GM21526 (cell line): Measurements from ENCODE around the gene EPDR1.
A peak's percentile ranks its signal among the peaks of the same experiment; 100 is the strongest.

ENCODE experiments used
- ATAC-seq: cut with Tn5 transposase; IDR thresholded peaks from one replicate; pipeline ENCODE4 v1.9.1; 2021; ENCODE audit warnings: moderate library complexity; ENCODE audit not compliant: unreplicated experiment, low FRiP score

The EPDR1 gene

DNA sequence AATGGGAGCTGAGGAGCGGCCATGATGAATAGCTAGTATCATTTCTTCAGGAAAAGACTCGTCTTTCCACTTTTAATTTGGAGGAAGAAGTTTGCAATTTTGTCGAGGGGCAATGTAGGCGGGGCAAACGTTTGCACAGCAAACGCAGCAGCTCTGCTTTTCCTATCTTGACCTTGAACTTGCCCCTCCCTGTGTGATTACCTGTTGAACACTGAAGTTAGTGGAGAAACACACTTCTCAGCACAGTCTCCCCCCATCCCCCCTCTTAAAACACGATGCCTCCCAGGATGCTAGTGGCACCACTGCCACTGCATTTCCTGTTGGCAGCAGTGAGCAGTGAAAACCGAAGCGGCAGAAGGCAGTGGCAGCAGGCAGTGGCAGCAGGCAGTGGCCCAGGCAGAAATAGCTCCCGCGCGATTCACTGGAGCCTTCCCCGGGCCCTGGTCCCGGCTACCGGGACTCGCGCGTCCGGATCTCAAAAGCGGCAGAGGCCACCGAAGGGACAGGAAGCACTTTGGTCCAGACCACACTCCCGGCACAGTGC, at the start of gene EPDR1:
EPDR1 (plus strand) TSS at position 336 of the 544 bp plus-strand sequence. CDS start 300 bp downstream, outside the sequence.
- peak; percentile 43 for ATAC-seq

- no peak for ATAC-seq
These were observed 38.4 kb upstream of the EPDR1 start for GRCh38 chr7:37882086-37882485.

- no peak for ATAC-seq
These were observed 27.1 kb upstream of the EPDR1 start for GRCh38 chr7:37893359-37893758.

GRCh38 chr7:37894671-37895070, 25.8 kb upstream of the EPDR1 start:
- no peak for ATAC-seq

GRCh38 chr7:37899712-37900247, 20.7 kb upstream of the EPDR1 start:
- no peak for ATAC-seq

DNA sequence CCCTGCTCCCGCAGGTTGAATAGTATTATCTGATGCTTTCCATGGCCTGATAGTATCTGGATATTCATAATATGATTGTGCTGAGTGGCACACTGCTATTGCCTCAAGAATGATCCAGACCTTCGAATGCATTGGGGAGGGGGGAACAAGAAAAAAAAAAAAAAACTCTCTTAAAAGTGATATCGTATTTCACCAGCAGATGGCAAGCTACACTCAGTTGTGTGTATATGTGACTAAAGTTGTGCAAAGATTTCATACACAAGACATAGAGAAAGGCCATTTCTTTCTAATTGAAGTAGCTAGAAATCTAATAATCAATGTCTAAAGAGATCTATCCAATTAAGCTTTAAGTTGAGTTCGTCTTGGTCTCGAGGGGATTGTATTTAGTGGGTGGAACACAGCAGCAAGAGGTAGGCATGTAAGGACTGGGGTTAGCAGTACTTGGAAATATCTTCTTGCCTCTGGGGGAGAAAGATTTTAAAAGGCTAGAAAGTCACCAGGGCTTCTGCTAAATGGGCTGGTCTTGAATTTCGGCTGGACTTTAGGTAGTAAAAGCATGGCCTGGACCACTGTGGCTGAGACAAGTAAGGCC, 19.1 kb upstream of the EPDR1 start:
- ATAC-seq, result no peak

GRCh38 chr7:37901890-37902524, 18.4 kb upstream of the EPDR1 start:
- no peak for ATAC-seq

- ATAC-seq, result no peak
These were observed 12.1 kb upstream of the EPDR1 start for GRCh38 chr7:37908221-37908788.

GRCh38 chr7:37912756-37913155, 7.7 kb upstream of the EPDR1 start:
- no peak for ATAC-seq

DNA sequence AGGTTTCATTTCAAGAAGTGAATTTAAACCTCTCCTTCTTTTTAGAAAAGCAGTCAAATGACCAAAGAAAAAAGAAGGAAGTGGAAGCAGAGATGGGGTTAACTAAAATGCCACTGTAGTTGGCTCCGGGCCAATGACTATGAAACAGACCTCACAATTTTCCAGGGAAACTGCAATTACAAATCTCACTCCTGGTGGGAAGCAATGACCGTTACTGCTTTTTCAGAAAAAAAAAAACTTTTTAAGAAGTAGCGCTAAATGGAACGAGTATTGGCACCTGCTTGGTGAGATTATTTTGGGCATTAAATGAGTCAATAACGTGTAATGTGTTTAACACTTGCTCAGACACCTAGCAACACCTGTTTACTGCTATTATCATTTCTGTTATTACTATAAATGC, 5.0 kb upstream of the EPDR1 start:
- ATAC-seq, result no peak

DNA sequence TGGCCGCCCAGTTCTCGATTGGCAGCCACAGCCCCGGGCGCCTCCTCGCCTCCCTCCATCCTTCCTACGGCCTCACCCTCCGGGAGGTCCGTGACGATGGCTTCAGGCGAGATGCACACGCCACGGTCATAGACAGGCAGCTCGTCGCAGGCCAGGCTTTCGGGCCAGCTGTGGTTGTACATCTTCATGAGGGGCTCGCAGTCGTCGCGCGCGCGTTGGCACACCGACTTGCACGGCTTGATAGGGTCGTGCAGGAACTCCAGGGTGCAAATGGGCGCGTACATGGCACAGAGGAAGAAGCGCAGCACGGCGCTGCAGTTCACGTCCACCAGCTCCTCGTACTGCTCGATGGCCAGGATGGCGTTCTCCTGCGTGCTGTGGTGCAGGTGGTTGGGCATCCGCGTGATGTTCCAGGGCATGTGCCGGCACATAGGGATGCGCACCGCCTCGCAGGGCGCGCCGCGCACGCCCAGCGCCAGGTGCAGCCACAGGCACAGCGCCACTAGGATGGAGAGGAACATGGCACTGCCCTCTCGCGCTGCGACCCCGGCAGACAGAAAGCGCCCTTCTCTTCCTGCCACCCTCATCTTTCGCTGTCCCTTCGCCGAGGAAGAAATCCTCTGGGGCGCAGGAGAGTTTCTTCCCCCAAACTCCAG, 4.3 kb upstream of the EPDR1 start:
- ATAC-seq, result no peak

DNA sequence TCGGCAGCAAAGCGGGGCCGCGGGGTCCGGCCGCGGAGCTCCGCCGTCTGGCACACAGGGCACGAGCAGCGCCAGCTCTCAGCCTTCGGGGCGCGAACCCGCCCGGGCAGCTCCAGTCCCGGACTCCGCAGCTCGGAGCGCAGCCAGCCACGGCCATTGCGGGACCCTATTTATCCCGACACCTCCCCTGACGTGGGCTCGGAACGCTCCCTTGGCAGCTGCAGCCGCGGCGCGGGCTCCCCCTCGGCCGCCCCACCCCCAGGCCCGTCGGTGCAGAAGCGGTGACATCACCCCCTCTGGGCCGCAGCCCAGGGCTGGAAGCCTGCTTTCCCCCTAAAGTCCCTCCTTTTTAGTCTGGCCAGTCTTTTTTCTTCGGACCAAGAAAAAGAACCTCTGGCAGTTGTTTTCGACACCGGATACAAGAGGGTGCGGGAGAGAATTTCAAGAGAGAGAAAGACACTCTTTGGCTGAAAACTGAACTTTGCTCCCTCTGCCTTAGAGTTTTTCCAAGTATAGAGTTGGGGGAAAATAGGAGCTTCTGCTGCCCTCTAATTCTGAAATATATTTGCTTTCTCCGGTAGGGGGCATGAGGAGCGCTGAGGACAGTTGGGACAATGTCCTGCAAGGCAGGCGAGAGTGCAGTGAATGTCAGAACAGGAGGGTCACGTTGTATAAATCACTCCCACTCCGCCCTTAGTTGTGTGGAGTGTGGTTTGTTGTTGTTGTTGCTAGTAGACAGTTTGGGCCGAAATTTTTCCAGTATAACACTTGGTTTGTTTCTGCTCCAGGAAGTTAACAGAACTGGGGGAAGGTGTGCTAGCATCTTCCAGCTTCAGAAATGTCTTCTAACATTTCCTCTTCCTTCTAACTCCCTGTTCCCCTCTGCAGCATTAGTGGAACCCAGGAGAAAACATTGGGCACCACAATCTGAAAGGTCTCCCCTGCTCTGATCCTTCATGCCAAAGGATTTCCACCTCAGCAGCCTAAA, 3.5 kb upstream of the EPDR1 start, which contains the start of gene SFRP4:
SFRP4 (minus strand) TSS at position 145 of the 988 bp plus-strand sequence. CDS start 280 bp downstream, outside the sequence.
- peak; percentile 49 for ATAC-seq

DNA sequence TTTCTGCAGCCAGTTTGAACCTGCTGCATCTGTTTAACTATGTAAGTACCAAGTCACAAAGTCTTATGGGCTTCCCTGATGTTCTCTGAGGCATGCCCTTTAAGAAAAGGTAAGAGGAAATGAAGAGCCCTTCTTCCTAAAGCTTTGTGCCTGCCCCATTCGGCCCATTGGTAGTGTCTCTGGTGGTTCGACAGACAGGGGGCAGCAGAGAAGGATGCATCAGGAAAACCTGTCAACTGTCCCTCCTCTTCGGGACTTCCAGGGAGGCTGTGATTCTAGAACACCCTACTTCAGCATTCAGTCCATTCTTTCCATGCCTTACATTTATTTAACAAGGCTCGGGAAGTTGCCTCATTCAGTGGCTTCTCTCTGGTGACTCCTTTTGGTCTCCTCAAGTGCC, 1.9 kb upstream of the EPDR1 start:
- no peak for ATAC-seq

DNA sequence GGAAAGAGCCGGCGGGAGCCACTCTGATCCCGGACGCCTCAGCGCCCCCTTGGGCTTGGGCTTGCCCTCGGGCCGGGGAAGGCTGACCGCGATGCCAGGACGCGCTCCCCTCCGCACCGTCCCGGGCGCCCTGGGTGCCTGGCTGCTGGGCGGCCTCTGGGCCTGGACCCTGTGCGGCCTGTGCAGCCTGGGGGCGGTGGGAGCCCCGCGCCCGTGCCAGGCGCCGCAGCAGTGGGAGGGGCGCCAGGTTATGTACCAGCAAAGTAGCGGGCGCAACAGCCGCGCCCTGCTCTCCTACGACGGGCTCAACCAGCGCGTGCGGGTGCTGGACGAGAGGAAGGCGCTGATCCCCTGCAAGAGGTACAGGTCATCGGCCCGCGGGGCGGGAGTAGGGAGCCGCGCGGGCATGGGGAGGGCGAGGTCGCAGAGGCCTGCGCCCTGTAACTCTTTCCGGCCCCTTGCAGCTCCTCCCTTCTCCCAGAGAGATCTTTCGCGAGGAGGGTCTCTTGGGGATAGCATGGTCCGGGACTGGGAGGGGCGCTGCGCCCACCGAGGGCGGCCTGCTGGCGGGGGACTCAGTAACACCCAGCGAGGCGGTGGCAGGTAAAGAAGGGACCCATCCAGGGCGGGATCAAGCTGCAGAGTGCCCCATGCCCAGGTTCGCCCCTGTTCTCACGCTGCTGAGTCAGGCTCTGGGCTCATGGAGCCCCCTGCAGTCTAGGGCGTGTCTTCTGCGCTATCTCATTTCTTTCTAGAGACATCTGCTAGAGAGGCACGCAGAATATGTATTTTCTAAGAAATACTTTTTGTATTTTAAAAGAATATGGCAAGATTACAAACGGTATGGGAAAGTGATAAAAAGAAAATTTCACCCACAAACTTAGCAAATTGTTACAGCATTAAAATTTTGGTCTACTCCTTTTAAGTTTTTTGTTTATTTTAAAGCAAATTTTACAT, 687 bp downstream of the EPDR1 start:
- peak; percentile 35 for ATAC-seq

- ATAC-seq, result no peak
These were observed 1.4 kb downstream of the EPDR1 start for GRCh38 chr7:37921876-37922275.

GRCh38 chr7:37923996-37924395, 3.6 kb downstream of the EPDR1 start:
- ATAC-seq, result no peak

- no peak for ATAC-seq
These were observed 4.1 kb downstream of the EPDR1 start for GRCh38 chr7:37924491-37925041.

GRCh38 chr7:37925620-37926019, 5.2 kb downstream of the EPDR1 start:
- ATAC-seq, result no peak
